Mesenchymal stem cell (in vitro differentiated cells and primary cell): ENCODE data around the gene ECE1.
A peak's percentile ranks its signal among the peaks of the same experiment; 100 is the strongest.

Experiments used
- DNase-seq: peaks from one replicate; pipeline ENCODE4 v3.0.0-alpha.2; 2013
- H2AFZ ChIP-seq: one replicate; pipeline ENCODE4 v1.6.1; 2013; ENCODE audit warnings: low read depth, mild to moderate bottlenecking, control low read depth, inconsistent platforms, low read length, moderate library complexity
- H2AK5ac ChIP-seq: 2 replicates; pipeline ENCODE4 v1.6.1; 2013; ENCODE audit warnings: low read length, moderate library complexity, mild to moderate bottlenecking, inconsistent platforms; ENCODE audit not compliant: severe bottlenecking
- H2BK120ac ChIP-seq: one replicate; pipeline ENCODE4 v1.6.1; 2013; ENCODE audit warnings: low read depth, mild to moderate bottlenecking, inconsistent platforms, low read length, moderate library complexity
- H2BK12ac ChIP-seq, 2 experiments: one replicate each; pipeline ENCODE4 v1.6.1; 2013; ENCODE audit warnings: inconsistent platforms in 2 of 2, low read length in 2 of 2, mild to moderate bottlenecking in 2 of 2, moderate library complexity in 2 of 2, control low read depth in 1 of 2
- H2BK15ac ChIP-seq: one replicate; pipeline ENCODE4 v1.6.1; 2013; ENCODE audit warnings: mild to moderate bottlenecking, low read depth, inconsistent platforms; ENCODE audit not compliant: poor library complexity, severe bottlenecking
- H2BK5ac ChIP-seq: 2 replicates; pipeline ENCODE4 v1.6.1; 2013; ENCODE audit warnings: low read depth, mild to moderate bottlenecking, low read length, control low read depth, inconsistent platforms; ENCODE audit not compliant: poor library complexity, severe bottlenecking
- H3K14ac ChIP-seq, 2 experiments: one replicate each; pipeline ENCODE4 v1.6.1; 2013; ENCODE audit warnings: inconsistent platforms in 2 of 2, low read length in 2 of 2, control low read depth in 1 of 2, mild to moderate bottlenecking in 1 of 2, moderate library complexity in 1 of 2
- H3K18ac ChIP-seq, 2 experiments: one replicate each; pipeline ENCODE4 v1.6.1; 2013; ENCODE audit warnings: inconsistent platforms in 2 of 2, low read length in 2 of 2, control low read depth in 1 of 2, low read depth in 1 of 2, mild to moderate bottlenecking in 1 of 2
- H3K23ac ChIP-seq, 2 experiments: one replicate each; pipeline ENCODE4 v1.6.1; 2013; ENCODE audit warnings: inconsistent platforms in 2 of 2, low read length in 2 of 2, mild to moderate bottlenecking in 2 of 2, moderate library complexity in 2 of 2, control low read depth in 1 of 2
- H3K27ac ChIP-seq: 2 replicates; pipeline ENCODE4 v1.5.1; 2013; ENCODE audit warnings: mild to moderate bottlenecking, moderate library complexity, low read length, control low read depth, inconsistent platforms; ENCODE audit not compliant: poor library complexity, severe bottlenecking
- H3K27me3 ChIP-seq, 2 experiments: 2 replicates each; pipeline versions ENCODE4 v1.6.1 to v1.7.0; 2013; ENCODE audit warnings: low read length in 2 of 2, mild to moderate bottlenecking in 2 of 2, moderate library complexity in 2 of 2, control low read depth in 1 of 2, inconsistent platforms in 1 of 2; ENCODE audit not compliant: control insufficient read depth in 1 of 2, insufficient read depth in 1 of 2
- H3K36me3 ChIP-seq, 2 experiments: 2 replicates each; pipeline versions ENCODE4 v1.6.1 to v1.7.0; 2013; ENCODE audit warnings: low read length in 2 of 2, control low read depth in 1 of 2, inconsistent platforms in 1 of 2, low read depth in 1 of 2, mild to moderate bottlenecking in 1 of 2; ENCODE audit not compliant: insufficient read depth in 2 of 2, control insufficient read depth in 1 of 2
- H3K4ac ChIP-seq, 2 experiments: one replicate each; pipeline ENCODE4 v1.6.1; 2013; ENCODE audit warnings: inconsistent platforms in 2 of 2, low read length in 2 of 2, mild to moderate bottlenecking in 2 of 2, moderate library complexity in 2 of 2, control low read depth in 1 of 2, low read depth in 1 of 2
- H3K4me1 ChIP-seq: 2 replicates; pipeline ENCODE4 v1.6.1; 2013; ENCODE audit warnings: low read depth, low read length, control low read depth; ENCODE audit not compliant: control insufficient read depth, insufficient read depth
- H3K4me2 ChIP-seq: 2 replicates; pipeline ENCODE4 v1.6.1; 2013; ENCODE audit warnings: low read length, mild to moderate bottlenecking, inconsistent platforms; ENCODE audit not compliant: poor library complexity, severe bottlenecking
- H3K4me3 ChIP-seq, 2 experiments: 2 replicates each; pipeline versions ENCODE4 v1.5.1 to v1.7.0; 2013; ENCODE audit warnings: low read length in 2 of 2, mild to moderate bottlenecking in 2 of 2, control low read depth in 1 of 2, low read depth in 1 of 2; ENCODE audit not compliant: insufficient read depth in 1 of 2
- H3K79me1 ChIP-seq: replicated peaks from 2 replicates; pipeline ENCODE4 v1.6.1; 2013; ENCODE audit warnings: mild to moderate bottlenecking, control low read depth, low read length, inconsistent platforms; ENCODE audit not compliant: poor library complexity, severe bottlenecking
- H3K9ac ChIP-seq: 2 replicates; pipeline ENCODE4 v1.7.0; 2013; ENCODE audit warnings: mild to moderate bottlenecking, low read length, moderate library complexity
- H3K9me3 ChIP-seq: 2 replicates; pipeline ENCODE4 v1.7.0; 2013; ENCODE audit warnings: mild to moderate bottlenecking, low read length; ENCODE audit not compliant: control insufficient read depth
- H4K8ac ChIP-seq: one replicate; pipeline ENCODE4 v1.6.1; 2013; ENCODE audit warnings: inconsistent platforms, mild to moderate bottlenecking, low read length, moderate library complexity
- H4K91ac ChIP-seq: one replicate; pipeline ENCODE4 v1.6.1; 2013; ENCODE audit warnings: mild to moderate bottlenecking, low read length, inconsistent platforms
- WGBS: methylation state at CpG from one replicate; pipeline ENCODE4 v1.1.7; 2013; ENCODE audit warnings: mixed read lengths; 5-methylcytosine and 5-hydroxymethylcytosine counted together

The ECE1 gene

DNA sequence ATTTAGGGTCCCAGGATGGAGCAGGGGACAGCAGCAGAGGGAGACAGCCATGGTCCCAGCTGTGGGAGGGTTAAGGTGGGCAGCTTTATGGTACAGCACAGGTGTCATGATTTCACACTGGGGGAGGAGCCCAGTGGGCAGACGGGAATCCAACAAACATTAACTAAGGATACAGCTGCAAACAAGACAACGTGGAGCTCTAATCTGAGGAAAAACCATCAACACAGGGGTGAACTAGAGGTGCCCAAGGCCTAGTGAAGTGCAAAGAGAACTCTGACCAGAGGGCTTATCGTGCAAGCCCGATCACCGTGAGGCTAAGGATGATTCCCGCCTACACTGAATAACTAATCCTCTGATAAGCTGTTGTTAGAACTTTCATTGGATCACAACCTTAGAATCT lies 18.7 kb downstream of the ECE1 start:
- peaks cover 53 to 82% of the 10 kb centered on the region in 2 experiments for H3K36me3 ChIP-seq
- no peak overlapping the region for H3K18ac ChIP-seq
- no peak overlapping the region for H3K14ac ChIP-seq
- H2AK5ac ChIP-seq: no peak overlapping the region
- no peak overlapping the region for H2BK5ac ChIP-seq
- H4K8ac ChIP-seq: no peak overlapping the region
- H2BK12ac ChIP-seq: no peak overlapping the region
- H3K4me2 ChIP-seq: no peak overlapping the region
- H3K79me1 ChIP-seq: peaks cover 30% of the 10 kb centered on the region
- no peaks in the 10 kb centered on the region for H3K9me3 ChIP-seq
- no peak overlapping the region for H4K91ac ChIP-seq
- no peaks in the 10 kb centered on the region for H3K27me3 ChIP-seq
- no peak overlapping the region for H3K4ac ChIP-seq
- no peak overlapping the region for H3K9ac ChIP-seq
- H3K23ac ChIP-seq: no peak overlapping the region
- no peak overlapping the region for H3K27ac ChIP-seq
- no peak overlapping the region for H3K4me3 ChIP-seq
- H2AFZ ChIP-seq: no peak overlapping the region
- 93% methylated on average over 6 of the region's 6 CpGs for WGBS
- peak overlapping the region; percentile 24 for H2BK120ac ChIP-seq
- peaks cover 8% of the 10 kb centered on the region for H3K4me1 ChIP-seq
- DNase-seq: no peak
- H2BK15ac ChIP-seq: no peak overlapping the region

DNA sequence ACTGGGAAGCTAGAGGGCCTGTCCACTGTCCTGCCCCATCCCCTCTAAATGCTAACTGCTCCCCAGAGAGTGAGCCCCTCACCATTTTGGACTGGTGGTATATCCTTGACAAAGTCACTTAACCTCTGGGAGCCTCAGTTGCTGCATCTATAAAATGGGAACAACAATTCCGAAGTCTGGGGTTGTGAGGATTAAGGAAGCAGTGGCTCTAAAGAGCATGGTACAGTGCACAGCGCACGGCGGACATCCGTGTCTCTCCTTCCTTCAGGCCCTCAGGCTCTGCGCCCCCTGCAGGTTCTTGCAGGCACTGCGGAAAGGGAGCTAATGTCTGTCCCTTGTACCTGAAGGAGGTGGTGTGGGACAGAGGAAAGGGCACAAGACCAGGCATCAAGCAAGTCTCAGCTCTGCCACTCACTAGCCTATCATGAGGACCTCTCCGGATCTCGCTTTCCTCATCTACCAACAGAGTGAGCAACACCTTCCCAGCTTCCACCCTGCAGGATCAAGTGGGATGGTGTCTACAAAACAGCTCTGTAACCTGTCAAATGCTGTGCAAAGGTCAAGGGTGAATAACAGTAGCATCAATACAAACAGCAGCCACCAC lies 20.1 kb downstream of the ECE1 start:
- no peaks in the 10 kb centered on the region for H3K27me3 ChIP-seq
- H3K4ac ChIP-seq: peak overlapping the region in 1 of 2 experiments; percentile 25
- H3K27ac ChIP-seq: no peak overlapping the region
- no peak overlapping the region for H2AFZ ChIP-seq
- H3K4me1 ChIP-seq: peaks cover 8% of the 10 kb centered on the region
- 84% methylated on average over 6 of the region's 9 CpGs for WGBS
- H2BK120ac ChIP-seq: no peak overlapping the region
- H3K23ac ChIP-seq: no peak overlapping the region
- H2BK12ac ChIP-seq: no peak overlapping the region
- no peak overlapping the region for H3K14ac ChIP-seq
- peaks cover 64 to 79% of the 10 kb centered on the region in 2 experiments for H3K36me3 ChIP-seq
- peak; percentile 76 for DNase-seq
- H2AK5ac ChIP-seq: no peak overlapping the region
- no peak overlapping the region for H2BK5ac ChIP-seq
- H4K8ac ChIP-seq: no peak overlapping the region
- no peak overlapping the region for H3K4me3 ChIP-seq
- H4K91ac ChIP-seq: no peak overlapping the region
- peaks cover 38% of the 10 kb centered on the region for H3K79me1 ChIP-seq
- H3K4me2 ChIP-seq: no peak overlapping the region
- no peaks in the 10 kb centered on the region for H3K9me3 ChIP-seq
- no peak overlapping the region for H2BK15ac ChIP-seq
- no peak overlapping the region for H3K18ac ChIP-seq
- H3K9ac ChIP-seq: no peak overlapping the region

DNA sequence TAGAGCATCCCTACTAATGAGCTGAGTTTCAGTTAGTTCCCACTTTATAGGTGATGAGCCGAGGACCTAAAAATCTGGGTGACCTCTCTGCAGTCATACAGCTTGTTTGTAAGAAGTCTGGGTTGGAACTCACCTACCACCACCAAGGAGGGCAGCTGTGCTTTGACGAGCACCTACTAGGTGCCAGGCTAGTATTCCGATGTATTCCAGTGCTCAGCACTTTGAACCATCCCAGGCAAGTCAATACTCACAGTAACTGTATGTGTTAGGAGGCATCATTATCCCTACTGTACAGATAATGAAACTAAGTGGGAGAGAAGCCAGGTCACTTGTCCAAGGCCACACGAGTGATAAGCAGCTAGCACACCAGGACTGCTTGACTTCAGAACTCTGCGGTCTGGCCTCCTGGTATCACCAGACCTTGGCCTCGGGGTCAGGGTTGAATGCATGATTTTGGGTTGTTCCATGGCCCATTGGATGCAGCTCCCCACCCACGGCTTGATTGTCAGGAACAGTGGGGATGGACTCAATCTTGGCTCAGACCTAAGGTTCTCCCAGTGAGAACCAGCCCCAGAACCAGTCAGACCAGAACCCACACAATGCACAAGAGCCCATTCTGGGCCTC lies 20.7 kb downstream of the ECE1 start:
- Histone ChIP-seq H2BK120ac (no peak overlapping the region), H4K8ac (no peak overlapping the region)

GRCh38 chr1:21268281-21269239 lies 21.7 kb downstream of the ECE1 start:
- H3K23ac ChIP-seq: no peak overlapping the region
- H3K9ac ChIP-seq: no peak overlapping the region
- H2BK15ac ChIP-seq: no peak overlapping the region
- peaks cover 14% of the 10 kb centered on the region for H3K4me1 ChIP-seq
- H3K4me3 ChIP-seq: no peak overlapping the region
- no peak overlapping the region for H2AK5ac ChIP-seq
- H3K36me3 ChIP-seq: peaks cover 62 to 72% of the 10 kb centered on the region in 2 experiments
- no peak overlapping the region for H3K4me2 ChIP-seq
- peak overlapping the region in 1 of 2 experiments; percentile 48 for H2BK12ac ChIP-seq
- H3K79me1 ChIP-seq: peaks cover 38% of the 10 kb centered on the region
- H3K27ac ChIP-seq: no peak overlapping the region
- no peak overlapping the region for H2BK5ac ChIP-seq
- no peaks in the 10 kb centered on the region for H3K27me3 ChIP-seq
- H2BK120ac ChIP-seq: no peak overlapping the region
- no peak overlapping the region for H3K14ac ChIP-seq
- H3K9me3 ChIP-seq: no peaks in the 10 kb centered on the region
- H2AFZ ChIP-seq: no peak overlapping the region
- H3K4ac ChIP-seq: no peak overlapping the region
- 94% methylated on average over 14 of the region's 17 CpGs for WGBS
- no peak for DNase-seq
- no peak overlapping the region for H3K18ac ChIP-seq
- H4K91ac ChIP-seq: peak overlapping the region; percentile 35
- no peak overlapping the region for H4K8ac ChIP-seq

More for the DNA sequence above, 20.7 kb downstream of the ECE1 start:
- Histone ChIP-seq H3K14ac (no peak overlapping the region), H3K79me1 (peaks cover 41% of the 10 kb centered on the region), H3K4ac (peak overlapping the region in 1 of 2 experiments; percentile 25), H2BK12ac (no peak overlapping the region), H3K27ac (no peak overlapping the region), H3K4me2 (no peak overlapping the region), H3K23ac (no peak overlapping the region), H3K9me3 (no peaks in the 10 kb centered on the region), H3K18ac (no peak overlapping the region), H2BK15ac (no peak overlapping the region), H2AK5ac (no peak overlapping the region), H3K36me3 (peaks cover 66 to 78% of the 10 kb centered on the region in 2 experiments), H4K91ac (no peak overlapping the region), H2BK5ac (no peak overlapping the region), H3K27me3 (no peaks in the 10 kb centered on the region), H3K9ac (no peak overlapping the region), H2AFZ (no peak overlapping the region), H3K4me1 (peaks cover 10% of the 10 kb centered on the region), H3K4me3 (no peak overlapping the region)
- WGBS: 96% methylated on average over 7 of the region's 7 CpGs
- no peak for DNase-seq
